CD4-positive, alpha-beta T cell treated with Interleukin-10 for 1 hour (primary cell): Measurements from ENCODE around the gene PCP4L1.

Experiments
- DNase-seq: peaks from one replicate; pipeline ENCODE4 v3.0.0-alpha.2; 2020

The PCP4L1 gene

GRCh38 chr1:161324020-161324419 lies 65.5 kb downstream of the PCP4L1 start:
- DNase-seq, result peak; percentile 34

GRCh38 chr1:161330346-161330745 lies 71.8 kb downstream of the PCP4L1 start:
- DNase-seq, result no peak

- DNase-seq, result no peak
Observed at GRCh38 chr1:161333166-161333565, 74.6 kb downstream of the PCP4L1 start.
